MM.1S (cell line): ENCODE data around the gene DHX29.
"Not testable (repeated sequence)": the region's sequence is repeated elsewhere in the genome, so short reads cannot be mapped to it uniquely, and the experiment has no call there.

Source experiments
- EZH2 ChIP-seq: fragments of 300-600 bp; sonication (generic); optimal IDR thresholded peaks from 2 replicates; pipeline ENCODE3; 2017; ENCODE audit warnings: low read depth, mild to moderate bottlenecking, antibody characterized with exemption, low read length, mixed read lengths
- TF ChIP-seq, protein P1 (sequence below): fragments of 300-600 bp; sonication (generic); IDR thresholded peaks from 2 replicates; pipeline ENCODE4 v1.5.1; 2016; ENCODE audit warnings: antibody characterized with exemption, low read length, mixed read lengths

DNA sequence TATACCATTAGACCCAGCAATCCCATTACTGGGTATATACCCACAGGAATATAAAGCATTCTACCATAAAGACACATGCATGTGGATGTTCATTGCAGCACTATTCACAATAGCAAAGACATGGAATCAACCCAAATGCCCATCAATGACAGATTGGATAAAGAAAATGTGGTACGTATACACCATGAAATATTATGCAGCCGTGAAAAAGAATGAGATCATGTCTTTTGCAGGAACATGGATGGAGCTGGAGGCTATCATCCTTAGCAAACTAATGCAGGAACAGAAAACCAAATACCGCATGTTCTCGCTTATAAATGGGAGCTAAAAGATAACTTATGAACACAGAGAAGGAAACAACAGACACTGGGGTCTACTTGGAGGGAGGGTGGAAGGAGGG, 10.7 kb upstream of the DHX29 start:
- TF ChIP-seq, protein P1, sequence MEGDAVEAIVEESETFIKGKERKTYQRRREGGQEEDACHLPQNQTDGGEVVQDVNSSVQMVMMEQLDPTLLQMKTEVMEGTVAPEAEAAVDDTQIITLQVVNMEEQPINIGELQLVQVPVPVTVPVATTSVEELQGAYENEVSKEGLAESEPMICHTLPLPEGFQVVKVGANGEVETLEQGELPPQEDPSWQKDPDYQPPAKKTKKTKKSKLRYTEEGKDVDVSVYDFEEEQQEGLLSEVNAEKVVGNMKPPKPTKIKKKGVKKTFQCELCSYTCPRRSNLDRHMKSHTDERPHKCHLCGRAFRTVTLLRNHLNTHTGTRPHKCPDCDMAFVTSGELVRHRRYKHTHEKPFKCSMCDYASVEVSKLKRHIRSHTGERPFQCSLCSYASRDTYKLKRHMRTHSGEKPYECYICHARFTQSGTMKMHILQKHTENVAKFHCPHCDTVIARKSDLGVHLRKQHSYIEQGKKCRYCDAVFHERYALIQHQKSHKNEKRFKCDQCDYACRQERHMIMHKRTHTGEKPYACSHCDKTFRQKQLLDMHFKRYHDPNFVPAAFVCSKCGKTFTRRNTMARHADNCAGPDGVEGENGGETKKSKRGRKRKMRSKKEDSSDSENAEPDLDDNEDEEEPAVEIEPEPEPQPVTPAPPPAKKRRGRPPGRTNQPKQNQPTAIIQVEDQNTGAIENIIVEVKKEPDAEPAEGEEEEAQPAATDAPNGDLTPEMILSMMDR = not testable (repeated sequence)
- not testable (repeated sequence) for TF ChIP-seq EZH2
